NCI-H510A treated with DMSO at 0.1 percent for 48 hours (cell line): ENCODE data around the gene AUTS2.
"Not testable (repeated sequence)": the region's sequence is repeated elsewhere in the genome, so short reads cannot be mapped to it uniquely, and the experiment has no call there.

Source experiments
- DNase-seq: peaks from one replicate; lab custom pipeline; 2025; lab: John Stamatoyannopoulos, UW

The AUTS2 gene

GRCh38 chr7:70634610-70635068, 1036.4 kb downstream of the AUTS2 start:
- no peak for DNase-seq

- DNase-seq = no peak
These were observed 1037.4 kb downstream of the AUTS2 start for GRCh38 chr7:70635633-70636032.

GRCh38 chr7:70636169-70636568, 1037.9 kb downstream of the AUTS2 start:
- no peak for DNase-seq

- no peak for DNase-seq
These were observed 1039.5 kb downstream of the AUTS2 start for GRCh38 chr7:70637726-70638125.

GRCh38 chr7:70638158-70639107, 1040.2 kb downstream of the AUTS2 start:
- DNase-seq = no peak

- no peak for DNase-seq
These were observed 1042.1 kb downstream of the AUTS2 start for GRCh38 chr7:70640266-70640833.

GRCh38 chr7:70641882-70642281, 1043.6 kb downstream of the AUTS2 start:
- DNase-seq = no peak

GRCh38 chr7:70645279-70645678, 1047.0 kb downstream of the AUTS2 start:
- DNase-seq = no peak

GRCh38 chr7:70645876-70646351, 1047.6 kb downstream of the AUTS2 start:
- no peak for DNase-seq

GRCh38 chr7:70646536-70647248, 1048.4 kb downstream of the AUTS2 start:
- no peak for DNase-seq

- no peak for DNase-seq
These were observed 1049.7 kb downstream of the AUTS2 start for GRCh38 chr7:70647801-70648498.

GRCh38 chr7:70648499-70648861, 1050.2 kb downstream of the AUTS2 start:
- DNase-seq = not testable (repeated sequence)

- DNase-seq = no peak
These were observed 1051.0 kb downstream of the AUTS2 start for GRCh38 chr7:70649323-70649722.

GRCh38 chr7:70654146-70654545, 1055.9 kb downstream of the AUTS2 start:
- no peak for DNase-seq

GRCh38 chr7:70654979-70655378, 1056.7 kb downstream of the AUTS2 start:
- no peak for DNase-seq

- no peak for DNase-seq
These were observed 1057.4 kb downstream of the AUTS2 start for GRCh38 chr7:70655694-70656093.

- no peak for DNase-seq
These were observed 1059.3 kb downstream of the AUTS2 start for GRCh38 chr7:70657571-70657970.

GRCh38 chr7:70657989-70658632, 1059.8 kb downstream of the AUTS2 start:
- DNase-seq = no peak

- no peak for DNase-seq
These were observed 1061.0 kb downstream of the AUTS2 start for GRCh38 chr7:70659263-70659662.

GRCh38 chr7:70660154-70660818, 1062.0 kb downstream of the AUTS2 start:
- no peak for DNase-seq

- DNase-seq = no peak
These were observed 1062.5 kb downstream of the AUTS2 start for GRCh38 chr7:70660819-70661191.
